Esophagus muscularis mucosa (tissue), 3 donors: Measurements from ENCODE around the gene KPNA1.

Experiments
- CTCF ChIP-seq, 3 experiments: fragments of 200-600 bp in 2 of 3; fragments of 450-650 bp in 1 of 3; sonication (generic) in 2 of 3; IDR thresholded peaks; one replicate each; pipeline ENCODE4 v1.5.1; 2017 to 2019; ENCODE audit warnings: antibody characterized with exemption in 3 of 3, mild to moderate bottlenecking in 2 of 3, moderate library complexity in 1 of 3
- POLR2A ChIP-seq: fragments of 450-650 bp; IDR thresholded peaks from one replicate; pipeline ENCODE4 v1.6.1; 2017; ENCODE audit warnings: antibody characterized with exemption, moderate library complexity, mild to moderate bottlenecking, low read depth
- POLR2AphosphoS5 ChIP-seq, 2 donors: sonication (generic); formaldehyde crosslinking; IDR thresholded peaks; one replicate each; pipeline ENCODE4 v1.6.1; 2017; ENCODE audit warnings: antibody characterized with exemption in 2 of 2

DNA sequence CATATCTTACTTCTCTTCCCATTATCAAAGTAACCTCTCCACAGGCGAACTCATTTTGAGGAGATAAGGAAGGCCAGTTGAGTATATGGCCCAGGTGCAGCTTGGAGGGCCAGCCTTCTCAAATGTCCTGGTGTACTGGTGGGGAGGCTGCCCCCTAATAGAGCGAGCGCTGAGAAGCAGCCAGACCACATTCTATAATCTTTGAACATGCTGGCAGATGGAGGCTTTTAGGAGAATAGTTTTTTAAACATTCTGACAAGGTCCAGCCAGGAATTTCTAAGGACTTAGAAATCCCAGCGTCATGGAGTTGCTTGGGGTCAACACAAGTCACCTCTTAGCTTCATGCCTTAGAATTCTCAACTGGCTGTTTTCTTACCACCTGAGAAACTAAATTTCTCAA, 104.6 kb downstream of the KPNA1 start:
- TF ChIP-seq CTCF (IDR thresholded peaks at IDR 0.05) (no peak), POLR2A (no peak), POLR2AphosphoS5 (IDR thresholded peaks at IDR 0.05) (no peak)
